K562 (cell line): ENCODE results near the gene LRRK1. TPM values are rescaled to one million over a fixed set of nuclear protein-coding genes. Genes with fewer than 3 reads are reported as not detected.

ENCODE experiments used
- BRF1 ChIP-seq: IDR thresholded peaks from 3 replicates; pipeline ENCODE4 v1.6.1; 2011; ENCODE audit warnings: borderline replicate concordance, mild to moderate bottlenecking; ENCODE audit not compliant: insufficient read length; ENCODE audit errors: extremely low read depth
- CBFA2T2 ChIP-seq: fragments of 450-650 bp; conservative IDR thresholded peaks from 2 replicates; pipeline ENCODE4 v1.6.1; 2017; ENCODE audit warnings: mild to moderate bottlenecking
- CBFA2T3 ChIP-seq: fragments of 450-650 bp; IDR thresholded peaks from 2 replicates; pipeline ENCODE4 v1.6.1; 2017
- E2F3 ChIP-seq: fragments of 250-450 bp; sonication (Bioruptor Pico); IDR thresholded peaks from 2 replicates; pipeline ENCODE4 v1.4.0; 2020; ENCODE audit warnings: mild to moderate bottlenecking
- E4F1 ChIP-seq: fragments of 250-450 bp; sonication (Bioruptor Pico); IDR thresholded peaks from 2 replicates; pipeline ENCODE4 v1.5.0; 2021; ENCODE audit warnings: mild to moderate bottlenecking, borderline replicate concordance
- ELF1 ChIP-seq: fragments of 200-800 bp; sonication (Bioruptor generic); IDR thresholded peaks from 2 replicates; pipeline ENCODE4 v1.6.1; 2016; ENCODE audit warnings: missing genetic modification characterization, missing compliant biosample characterization
- GABPB2 ChIP-seq: fragments of 250-450 bp; sonication (Bioruptor Pico); conservative IDR thresholded peaks from 2 replicates; pipeline ENCODE4 v1.5.1; 2021; ENCODE audit warnings: mild to moderate bottlenecking
- HSF4 ChIP-seq: fragments of 250-450 bp; sonication (Bioruptor Pico); IDR thresholded peaks from 2 replicates; pipeline ENCODE4 v2.1.2; 2022; ENCODE audit warnings: mild to moderate bottlenecking, moderate library complexity, borderline replicate concordance
- MCM5 ChIP-seq: fragments of 450-650 bp; IDR thresholded peaks from 2 replicates; pipeline ENCODE4 v1.6.1; 2016; ENCODE audit warnings: low read depth
- MITF ChIP-seq: IDR thresholded peaks from 2 replicates; pipeline ENCODE4 v1.6.1; 2014; ENCODE audit warnings: antibody characterized with exemption
- ZNF263 ChIP-seq: sonication (generic); formaldehyde crosslinking; IDR thresholded peaks from 2 replicates; pipeline ENCODE4 v1.8.0; 2022; ENCODE audit warnings: mild to moderate bottlenecking, missing genetic modification reagents, borderline replicate concordance
- polyA plus RNA-seq, 8 experiments: library from polyadenylated mRNA; depleted of rRNA in 4 of 8; stranded (reverse) in 5 of 8; unstranded in 3 of 8; fragments of >200 nt; fragmentation: Nextera tagmentation in 2 of 8; fragmentation: Illumina TruSeq in 1 of 8; extraction: Ambion mirVana in 2 of 8; extraction: Trizol in 1 of 8; gene quantifications; 2 replicates each; pipeline versions ENCODE4 v1.2.1 to v1.2.3, GENCODE V29; 2011 to 2014; ENCODE audit warnings: inconsistent platforms in 1 of 8, missing spikeins in 1 of 8
- total RNA-seq, 7 experiments: library from RNA; depleted of rRNA in 6 of 7; stranded (reverse); fragments of >200 nt in 6 of 7; fragmentation: Illumina TruSeq in 2 of 7; extraction: Trizol in 2 of 7; gene quantifications; 2 replicates each; pipeline versions ENCODE4 v1.2.1 to v1.2.3, GENCODE V29; 2011 to 2021; ENCODE audit warnings: low replicate concordance in 1 of 7

Gene LRRK1
- total and polyA plus RNA-seq, 9 of the 15 experiments (the other 6 are each of a cell fraction or from before 2014, with no cell fraction given) = 0.01 to 1.5 (median 0.11) TPM

GRCh38 chr15:101085311-101085700 is 166.1 kb downstream of the LRRK1 start (continued):
- TF ChIP-seq ELF1 (tag) (no peak), E2F3 (CRISPR knock-in tag) (no peak), MITF (no peak), CBFA2T3 (no peak), CBFA2T2 (no peak), E4F1 (CRISPR knock-in tag) (no peak), MCM5 (no peak), GABPB2 (CRISPR knock-in tag) (no peak), ZNF263 (CRISPR knock-in tag) (no peak), HSF4 (CRISPR knock-in tag) (no peak), BRF1 (no peak)
- TF ChIP-seq, all 486 proteins: peak for 0
